HG03159 (cell line): ENCODE results near the gene NTM.

Source experiments
- ATAC-seq: cut with Tn5 transposase; IDR thresholded peaks from one replicate; pipeline ENCODE4 v1.9.1; 2021; ENCODE audit warnings: mild to moderate bottlenecking, moderate library complexity; ENCODE audit not compliant: unreplicated experiment

NTM gene

GRCh38 chr11:131682373-131683015 lies 312.1 kb downstream of the NTM start:
- ATAC-seq = no peak

- no peak for ATAC-seq
Measured at GRCh38 chr11:131683131-131683530, 312.7 kb downstream of the NTM start.

- no peak for ATAC-seq
Measured at GRCh38 chr11:131683666-131684065, 313.3 kb downstream of the NTM start.

- ATAC-seq = no peak
Measured at GRCh38 chr11:131684111-131685060, 314.0 kb downstream of the NTM start.

GRCh38 chr11:131685206-131685605 lies 314.8 kb downstream of the NTM start:
- no peak for ATAC-seq

GRCh38 chr11:131685906-131686305 lies 315.5 kb downstream of the NTM start:
- no peak for ATAC-seq

GRCh38 chr11:131686836-131687235 lies 316.4 kb downstream of the NTM start:
- no peak for ATAC-seq

GRCh38 chr11:131687291-131688047 lies 317.1 kb downstream of the NTM start:
- no peak for ATAC-seq

- peak; percentile 75 for ATAC-seq
Measured at GRCh38 chr11:131688048-131688693, 317.8 kb downstream of the NTM start.

- no peak for ATAC-seq
Measured at GRCh38 chr11:131689049-131689925, 318.9 kb downstream of the NTM start.

- no peak for ATAC-seq
Measured at GRCh38 chr11:131690362-131690761, 319.9 kb downstream of the NTM start.

- ATAC-seq = no peak
Measured at GRCh38 chr11:131690776-131691175, 320.4 kb downstream of the NTM start.

- peak; percentile 45 for ATAC-seq
Measured at GRCh38 chr11:131691181-131692041, 321.0 kb downstream of the NTM start.

- ATAC-seq = no peak
Measured at GRCh38 chr11:131692151-131692550, 321.7 kb downstream of the NTM start.

- ATAC-seq = no peak
Measured at GRCh38 chr11:131692961-131693360, 322.5 kb downstream of the NTM start.

- no peak for ATAC-seq
Measured at GRCh38 chr11:131693756-131694155, 323.3 kb downstream of the NTM start.

- ATAC-seq = peak; percentile 94
Measured at GRCh38 chr11:131694526-131695424, 324.4 kb downstream of the NTM start.

GRCh38 chr11:131695889-131696429 lies 325.5 kb downstream of the NTM start:
- no peak for ATAC-seq
